GM23248 (cell line): ENCODE measurements around the gene NELFB. TPM values are rescaled to one million over a fixed set of nuclear protein-coding genes. Genes with fewer than 3 reads are reported as not detected.
"Not testable (repeated sequence)": the region's sequence is repeated elsewhere in the genome, so short reads cannot be mapped to it uniquely, and the experiment has no call there.

Experiments
- DNase-seq: peaks from one replicate; pipeline ENCODE4 v3.0.0-alpha.2; 2015
- H2AFZ ChIP-seq: fragments of 200-600 bp; sonication (generic); 2 replicates; pipeline ENCODE4 v1.6.1; 2016; ENCODE audit warnings: antibody characterized with exemption
- H3F3A ChIP-seq: fragments of 200-600 bp; sonication (generic); 2 replicates; pipeline ENCODE4 v1.6.1; 2016; ENCODE audit warnings: mild to moderate bottlenecking, antibody characterized with exemption, mixed run types; ENCODE audit not compliant: insufficient read depth
- H3K27ac ChIP-seq: fragments of 200-600 bp; sonication (generic); 2 replicates; pipeline ENCODE4 v1.5.1; 2016; ENCODE audit warnings: mild to moderate bottlenecking
- H3K27me3 ChIP-seq: fragments of 200-600 bp; sonication (generic); replicated peaks from 2 replicates; pipeline ENCODE4 v1.6.1; 2016; ENCODE audit warnings: mild to moderate bottlenecking; ENCODE audit not compliant: insufficient read depth
- H3K36me3 ChIP-seq: fragments of 200-600 bp; sonication (generic); 2 replicates; pipeline ENCODE4 v1.6.1; 2016; ENCODE audit warnings: low read depth, mild to moderate bottlenecking
- H3K4me1 ChIP-seq: fragments of 200-600 bp; sonication (generic); 2 replicates; pipeline ENCODE4 v1.6.1; 2016; ENCODE audit warnings: mild to moderate bottlenecking; ENCODE audit not compliant: insufficient read depth
- H3K4me2 ChIP-seq: fragments of 200-600 bp; sonication (generic); one replicate; pipeline ENCODE4 v1.6.1; 2016; ENCODE audit warnings: mild to moderate bottlenecking; ENCODE audit not compliant: unreplicated experiment
- H3K4me3 ChIP-seq: fragments of 200-600 bp; sonication (generic); 2 replicates; pipeline ENCODE4 v1.5.1; 2016; ENCODE audit warnings: mild to moderate bottlenecking
- H3K79me2 ChIP-seq: fragments of 200-600 bp; sonication (generic); 2 replicates; pipeline ENCODE4 v1.6.1; 2016; ENCODE audit warnings: mild to moderate bottlenecking; ENCODE audit not compliant: insufficient read depth
- H3K9ac ChIP-seq: fragments of 200-600 bp; sonication (generic); 2 replicates; pipeline ENCODE4 v1.6.1; 2016; ENCODE audit warnings: mild to moderate bottlenecking
- H3K9me2 ChIP-seq: fragments of 200-600 bp; sonication (generic); 2 replicates; pipeline ENCODE4 v1.6.1; 2016; ENCODE audit warnings: mixed run types, mild to moderate bottlenecking, moderate library complexity; ENCODE audit not compliant: insufficient read depth
- H3K9me3 ChIP-seq: fragments of 200-600 bp; sonication (generic); one replicate; pipeline ENCODE4 v1.6.1; 2017; ENCODE audit warnings: low read depth
- H4K20me1 ChIP-seq: fragments of 200-600 bp; sonication (generic); 2 replicates; pipeline ENCODE4 v1.6.0; 2016; ENCODE audit not compliant: insufficient read depth
- EZH2 ChIP-seq: fragments of 200-600 bp; sonication (generic); IDR thresholded peaks from 2 replicates; pipeline ENCODE4 v1.6.1; 2018; ENCODE audit warnings: antibody characterized with exemption, mild to moderate bottlenecking; ENCODE audit not compliant: insufficient read depth, poor library complexity, severe bottlenecking
- EZH2phosphoT487 ChIP-seq: fragments of 200-600 bp; sonication (generic); IDR thresholded peaks from 2 replicates; pipeline ENCODE4 v1.6.1; 2018; ENCODE audit warnings: antibody characterized with exemption, moderate library complexity, mild to moderate bottlenecking, low read depth; ENCODE audit not compliant: insufficient read depth
- WGBS, 2 experiments: methylation state at CpG; one replicate each; pipeline ENCODE4 v1.1.6; 2015 to 2017; ENCODE audit warnings: low lambda C conversion rate in 2 of 2, low coverage in 1 of 2; ENCODE audit errors: missing lambda C conversion rate in 2 of 2; 5-methylcytosine and 5-hydroxymethylcytosine counted together
- in situ Hi-C: fragments of 300-500 bp; cut with MboI; formaldehyde crosslinking; loops from 2 replicates; pipeline ENCODE4 v1.15.0; 2020
- polyA plus RNA-seq: library from polyadenylated mRNA; unstranded; fragments of >200 nt; fragmentation: Nextera tagmentation; extraction: Ambion mirVana; gene quantifications from 2 replicates; pipeline ENCODE4 v1.2.1, GENCODE V29; 2016
- total RNA-seq: library from RNA; depleted of rRNA; stranded (reverse); fragments of >200 nt; shearing (Covaris generic); gene quantifications from 2 replicates; pipeline ENCODE4 v1.2.3, GENCODE V29; 2014

Gene NELFB
- total and polyA plus RNA-seq, 2 experiments from 2014 or later = 34.4 to 65.0 TPM

DNA sequence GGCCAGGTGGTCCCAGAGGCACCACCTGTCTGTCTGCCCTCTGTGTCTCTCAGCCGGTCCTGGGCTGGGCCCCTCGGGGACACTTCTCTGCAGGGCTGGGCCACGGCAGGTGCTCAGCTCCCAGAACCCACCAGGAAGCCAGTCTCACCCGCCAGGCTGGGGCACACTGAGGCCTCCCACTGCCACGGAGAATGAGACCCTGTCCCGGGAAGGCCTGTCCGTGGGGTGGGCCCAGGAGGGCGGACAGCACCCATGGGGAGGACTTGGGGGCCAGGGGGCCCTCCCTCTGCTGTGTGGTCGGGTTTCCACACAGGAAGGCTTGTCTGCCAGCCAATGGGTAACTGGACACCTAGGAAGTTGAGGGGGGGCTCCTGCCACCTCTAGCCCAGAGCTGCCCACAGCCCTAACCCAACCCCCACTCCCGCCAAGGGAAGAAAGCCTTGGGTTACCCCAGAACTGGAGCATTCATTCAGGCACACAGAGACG, 18.1 kb upstream of the NELFB start:
- Histone ChIP-seq H3K27me3 (no peaks in the 10 kb centered on the region), H3K9ac (no peak overlapping the region), H3K4me2 (no peak overlapping the region), H3K9me2 (no peaks in the 10 kb centered on the region), H3K36me3 (peaks cover 3% of the 10 kb centered on the region; the same call in 1 of the 2 replicates), H3K27ac (no peak overlapping the region), H3K4me1 (no peaks in the 10 kb centered on the region), H3F3A (no peaks in the 10 kb centered on the region; the same call in 1 of the 2 replicates), H3K9me3 (no peaks in the 10 kb centered on the region), H3K4me3 (no peak overlapping the region), H3K79me2 (peaks cover 29% of the 10 kb centered on the region), H4K20me1 (no peaks in the 10 kb centered on the region), H2AFZ (no peak overlapping the region)
- no peak for DNase-seq
- TF ChIP-seq EZH2phosphoT487 (no peak), EZH2 (no peak)
- in situ Hi-C loops = no loop called here
- WGBS, 2 experiments = 44 to 48% methylated on average over 11 of the region's 11 CpGs

DNA sequence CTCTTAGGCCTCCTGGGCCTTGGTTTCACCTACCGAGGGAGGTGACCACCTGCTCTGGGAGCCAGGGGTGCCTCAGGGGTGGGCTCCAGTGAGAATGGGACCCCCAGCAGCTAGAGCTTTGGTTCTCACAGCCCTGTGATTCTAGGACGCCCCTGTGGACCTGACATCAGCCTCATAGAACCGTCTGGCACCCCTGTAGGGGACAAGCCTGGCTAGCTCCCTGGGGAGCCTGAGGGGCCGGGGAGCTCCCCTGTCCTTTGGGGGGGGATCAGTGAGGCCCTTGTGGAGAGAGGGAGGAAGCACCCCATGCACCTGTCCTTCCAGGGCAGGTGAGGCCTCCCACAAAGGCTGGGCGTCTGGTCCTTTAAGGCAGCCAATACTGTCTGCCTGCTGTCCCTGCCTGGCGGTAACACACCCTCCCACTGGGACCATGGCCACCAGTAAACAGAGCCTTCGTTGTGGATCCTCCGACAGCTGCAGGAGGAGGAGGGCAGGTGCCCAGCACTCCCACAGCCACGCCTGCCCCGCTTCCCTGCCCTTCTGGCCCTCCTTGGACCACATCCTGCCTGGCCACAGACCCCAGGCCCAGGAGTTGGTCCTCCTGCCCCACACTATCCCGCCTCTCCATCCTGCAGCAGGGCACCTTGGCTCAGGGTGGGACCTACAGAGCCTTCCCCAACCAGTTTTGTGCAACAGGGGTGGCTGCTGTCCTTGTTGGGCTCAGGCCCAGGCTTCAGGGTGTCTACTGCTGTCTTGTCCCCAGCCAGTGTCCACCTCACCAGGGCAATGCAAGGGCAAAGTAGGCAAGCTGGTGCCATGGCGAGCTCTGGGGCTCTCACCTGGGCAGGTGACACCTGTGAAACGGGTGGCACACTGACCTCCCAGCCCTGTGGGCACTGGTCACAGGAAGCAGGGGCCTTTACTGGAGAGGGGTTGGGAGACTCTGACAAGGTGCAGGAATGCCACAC, 17.1 kb upstream of the NELFB start:
- DNase-seq = no peak

DNA sequence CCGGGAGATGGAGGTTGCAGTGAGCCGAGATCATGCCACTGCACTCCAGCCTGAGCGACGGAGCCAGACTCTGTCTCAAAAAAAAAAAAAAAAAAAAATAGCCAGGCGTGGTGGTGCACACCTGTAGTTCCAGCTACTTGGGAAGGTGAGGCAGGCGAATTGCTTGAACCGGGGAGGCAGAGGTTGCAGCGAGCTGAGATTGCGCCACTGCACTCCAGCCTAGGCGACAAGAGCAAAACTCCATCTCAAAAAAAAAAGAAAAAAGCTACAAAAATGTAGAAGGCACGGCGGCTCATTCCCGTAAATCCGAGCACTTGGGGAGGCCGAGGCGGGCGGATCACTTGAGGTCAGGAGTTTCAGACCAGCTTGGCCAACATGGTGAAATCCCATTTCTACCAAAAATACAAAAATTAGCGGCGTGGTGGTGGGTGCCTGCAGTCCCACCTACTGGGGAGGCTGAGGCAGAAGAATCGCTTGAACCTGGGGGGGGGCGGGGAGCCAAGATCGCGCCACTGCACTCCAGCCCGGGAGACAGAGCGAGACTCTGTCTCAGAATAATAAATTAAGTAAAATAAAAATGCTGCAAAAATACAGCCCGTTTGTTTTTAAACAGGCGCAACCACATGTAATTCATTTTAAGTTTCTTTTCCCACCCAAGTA, 15.5 kb upstream of the NELFB start:
- peaks cover 18% of the 10 kb centered on the region for H3K36me3 ChIP-seq
- in situ Hi-C loops, H3K9me3 ChIP-seq, H3K9me2 ChIP-seq, DNase-seq, H3K27me3 ChIP-seq: not testable (repeated sequence)
- peak overlapping the region; percentile 95 for H3K9ac ChIP-seq
- H2AFZ ChIP-seq = peak overlapping the region; percentile 55
- H3K27ac ChIP-seq = peak overlapping the region; percentile 95
- peaks cover 22% of the 10 kb centered on the region for H3F3A ChIP-seq
- H3K4me1 ChIP-seq = peaks cover 13% of the 10 kb centered on the region; the same call in 1 of the 2 replicates
- H3K79me2 ChIP-seq = peaks cover 54% of the 10 kb centered on the region
- peak overlapping the region; percentile 95 for H3K4me2 ChIP-seq
- 30 to 31% methylated on average over 25 to 27 of the region's 27 CpGs for WGBS, 2 experiments
- H4K20me1 ChIP-seq = peaks cover 19% of the 10 kb centered on the region; the same call in 1 of the 2 replicates
- peak overlapping the region; percentile 78 for H3K4me3 ChIP-seq

More for the DNA sequence above, 17.1 kb upstream of the NELFB start:
- Histone ChIP-seq H3K4me2 (no peak overlapping the region), H3F3A (peaks cover 6% of the 10 kb centered on the region), H3K4me3 (no peak overlapping the region), H3K4me1 (peaks cover 9% of the 10 kb centered on the region; the same call in 1 of the 2 replicates), H3K9me3 (no peaks in the 10 kb centered on the region), H3K27me3 (no peaks in the 10 kb centered on the region), H3K9me2 (no peaks in the 10 kb centered on the region), H2AFZ (no peak overlapping the region), H3K79me2 (peaks cover 39% of the 10 kb centered on the region), H3K36me3 (peaks cover 12% of the 10 kb centered on the region; the same call in 1 of the 2 replicates), H3K27ac (no peak overlapping the region), H4K20me1 (peaks cover 9% of the 10 kb centered on the region; the same call in 1 of the 2 replicates), H3K9ac (no peak overlapping the region)
- TF ChIP-seq EZH2phosphoT487 (no peak), EZH2 (no peak)
- in situ Hi-C loops = no loop called here
- WGBS, 2 experiments = 86 to 88% methylated on average over 12 to 13 of the region's 13 CpGs

DNA sequence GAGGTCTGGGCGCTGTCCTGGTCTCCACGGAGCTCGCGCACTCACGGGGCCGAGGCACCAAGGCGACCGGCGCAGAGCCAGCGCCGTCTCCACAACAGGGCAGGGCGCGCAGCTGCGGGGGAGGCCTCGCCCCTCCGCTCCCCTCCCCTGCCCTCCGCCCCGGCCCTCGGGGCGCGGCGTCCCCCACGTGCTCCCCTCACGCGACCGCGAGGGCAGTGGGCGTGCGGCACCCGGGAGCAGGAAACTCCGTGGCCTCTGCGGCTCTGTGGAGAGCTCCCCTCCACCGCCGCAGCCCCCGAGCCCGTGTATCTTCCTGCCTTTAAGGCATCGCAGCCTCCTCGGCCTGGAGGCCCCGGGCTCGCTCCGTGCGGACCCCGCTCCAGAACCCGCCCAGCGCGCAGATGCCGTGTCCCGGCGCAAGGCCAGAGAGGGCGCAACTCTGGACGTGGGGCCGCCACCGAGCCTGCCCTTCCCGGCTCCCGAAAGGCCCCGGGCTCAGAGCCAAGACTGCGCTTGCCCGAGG, 14.7 kb upstream of the NELFB start:
- Histone ChIP-seq H3K9me2 (no peaks in the 10 kb centered on the region), H3K9me3 (no peaks in the 10 kb centered on the region), H4K20me1 (peaks cover 19% of the 10 kb centered on the region; the same call in 1 of the 2 replicates), H3K27ac (peak overlapping the region; percentile 95), H3K9ac (peak overlapping the region; percentile 95), H2AFZ (peak overlapping the region; percentile 55), H3K4me2 (peak overlapping the region; percentile 95), H3K27me3 (no peaks in the 10 kb centered on the region), H3K36me3 (peaks cover 18% of the 10 kb centered on the region), H3K79me2 (peaks cover 54% of the 10 kb centered on the region), H3K4me3 (peak overlapping the region; percentile 78), H3K4me1 (peaks cover 13% of the 10 kb centered on the region; the same call in 1 of the 2 replicates), H3F3A (peaks cover 22% of the 10 kb centered on the region)
- 1% methylated on average over 28 to 49 of the region's 58 CpGs for WGBS, 2 experiments
- TF ChIP-seq EZH2 (no peak), EZH2phosphoT487 (no peak)
- in situ Hi-C loops = no loop called here
- DNase-seq = peak; percentile 92
